MV-4-11 (cell line): ENCODE measurements around the gene CMC2.

ENCODE experiments used
- DNase-seq: peaks from one replicate; lab custom pipeline; 2025; lab: John Stamatoyannopoulos, UW

The CMC2 gene

DNA sequence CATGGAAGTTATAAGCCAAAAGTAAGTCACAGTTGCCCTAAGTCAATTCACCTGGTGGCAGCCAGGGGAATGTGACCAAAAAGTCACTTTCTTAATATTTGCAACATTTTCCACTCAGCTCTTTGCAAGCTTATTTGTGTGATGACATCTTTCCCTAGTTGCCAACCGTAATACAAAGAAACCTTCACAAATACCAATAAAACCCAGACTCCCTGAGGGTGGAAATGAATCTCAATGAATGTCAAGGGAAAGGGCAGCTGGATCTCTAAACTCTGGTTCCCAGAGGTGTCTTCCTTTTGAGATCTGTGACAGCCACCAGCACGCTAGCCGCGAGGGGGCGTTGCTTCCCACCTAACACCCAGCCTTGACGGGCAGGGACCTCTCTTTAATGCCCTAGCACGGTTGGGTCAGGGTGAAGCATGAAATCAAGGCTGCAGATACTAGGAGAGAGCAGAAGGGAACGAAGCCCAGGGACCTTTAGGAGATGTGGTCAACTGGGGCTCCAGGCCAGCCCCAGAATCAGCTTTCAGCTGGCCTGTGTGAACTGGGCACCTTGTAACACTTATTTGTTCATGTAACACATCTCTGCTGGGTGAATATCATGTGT lies 82.2 kb downstream of the CMC2 start:
- DNase-seq = no peak

DNA sequence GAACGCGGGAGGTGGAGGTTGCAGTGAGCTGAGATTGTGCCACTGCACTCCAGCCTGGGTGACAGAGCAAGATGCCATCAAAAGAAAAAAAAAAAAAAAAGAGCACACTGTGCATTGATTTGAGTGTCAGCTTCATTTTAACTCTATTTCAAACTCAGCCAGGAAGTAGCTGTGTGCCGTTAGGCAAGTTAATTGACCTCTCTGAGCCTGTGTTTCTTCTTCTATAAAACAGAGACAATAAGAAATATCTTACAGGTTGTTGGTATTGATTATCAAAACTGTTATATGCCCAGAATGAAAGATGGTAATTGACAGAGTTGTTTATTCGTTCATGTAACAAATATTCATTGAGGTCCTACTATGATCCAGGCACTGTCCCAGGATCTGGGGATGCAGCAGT lies 83.3 kb downstream of the CMC2 start:
- DNase-seq = no peak
